Measurements from ENCODE around the gene STXBP4.

Gene STXBP4

GRCh38 chr17:55124730-55125360 lies 156.3 kb downstream of the STXBP4 start:
- DNase-seq: no peak

GRCh38 chr17:55133583-55133982 lies 165.0 kb downstream of the STXBP4 start:
- no peak for DNase-seq

GRCh38 chr17:55134486-55135157 lies 166.1 kb downstream of the STXBP4 start:
- DNase-seq: no peak

- DNase-seq: no peak
Observed at GRCh38 chr17:55140809-55141208, 172.2 kb downstream of the STXBP4 start.

GRCh38 chr17:55144518-55144917 lies 176.0 kb downstream of the STXBP4 start:
- no peak for DNase-seq

GRCh38 chr17:55149485-55149884 lies 180.9 kb downstream of the STXBP4 start:
- DNase-seq: no peak

- no peak for DNase-seq
Observed at GRCh38 chr17:55152236-55152635, 183.7 kb downstream of the STXBP4 start.

GRCh38 chr17:55154101-55154500 lies 185.5 kb downstream of the STXBP4 start:
- DNase-seq: no peak

- DNase-seq: no peak
Observed at GRCh38 chr17:55155856-55156560, 187.4 kb downstream of the STXBP4 start.

GRCh38 chr17:55157165-55157564 lies 188.6 kb downstream of the STXBP4 start:
- no peak for DNase-seq

- no peak for DNase-seq
Observed at GRCh38 chr17:55158439-55158838, 189.9 kb downstream of the STXBP4 start.

GRCh38 chr17:55159251-55159650 lies 190.7 kb downstream of the STXBP4 start:
- no peak for DNase-seq

GRCh38 chr17:55160501-55160900 lies 191.9 kb downstream of the STXBP4 start:
- no peak for DNase-seq

- DNase-seq: peak; percentile 50
Observed at GRCh38 chr17:55161935-55162555, 193.5 kb downstream of the STXBP4 start.

- DNase-seq: no peak
Observed at GRCh38 chr17:55162556-55162946, 194.0 kb downstream of the STXBP4 start.

- DNase-seq: no peak
Observed at GRCh38 chr17:55163408-55163807, 194.8 kb downstream of the STXBP4 start.

- DNase-seq: no peak
Observed at GRCh38 chr17:55166506-55166905, 197.9 kb downstream of the STXBP4 start.

GRCh38 chr17:55167024-55167725 lies 198.6 kb downstream of the STXBP4 start:
- no peak for DNase-seq

- DNase-seq: no peak
Observed at GRCh38 chr17:55168958-55169687, 200.6 kb downstream of the STXBP4 start.

GRCh38 chr17:55171634-55172328 lies 203.2 kb downstream of the STXBP4 start:
- DNase-seq: no peak

GRCh38 chr17:55172612-55173011 lies 204.0 kb downstream of the STXBP4 start:
- DNase-seq: no peak

GRCh38 chr17:55174133-55174532 lies 205.6 kb downstream of the STXBP4 start:
- DNase-seq: no peak

Data from amniotic stem cell (primary cell).